Astrocyte (in vitro differentiated cells and primary cell): ENCODE data around the gene DUSP1.

Source experiments
- EZH2 ChIP-seq: IDR thresholded peaks from 2 replicates; pipeline ENCODE4 v1.6.1; 2012; ENCODE audit warnings: mild to moderate bottlenecking, low read length, inconsistent platforms; ENCODE audit not compliant: insufficient read depth
- TF ChIP-seq, protein P1 (sequence below): IDR thresholded peaks from 2 replicates; pipeline ENCODE4 v1.5.1; 2011; ENCODE audit warnings: low read depth, mild to moderate bottlenecking, inconsistent platforms, low read length, moderate library complexity; ENCODE audit not compliant: insufficient read depth

GRCh38 chr5:172718527-172719114, 52.4 kb downstream of the DUSP1 start:
- TF ChIP-seq, protein P1, sequence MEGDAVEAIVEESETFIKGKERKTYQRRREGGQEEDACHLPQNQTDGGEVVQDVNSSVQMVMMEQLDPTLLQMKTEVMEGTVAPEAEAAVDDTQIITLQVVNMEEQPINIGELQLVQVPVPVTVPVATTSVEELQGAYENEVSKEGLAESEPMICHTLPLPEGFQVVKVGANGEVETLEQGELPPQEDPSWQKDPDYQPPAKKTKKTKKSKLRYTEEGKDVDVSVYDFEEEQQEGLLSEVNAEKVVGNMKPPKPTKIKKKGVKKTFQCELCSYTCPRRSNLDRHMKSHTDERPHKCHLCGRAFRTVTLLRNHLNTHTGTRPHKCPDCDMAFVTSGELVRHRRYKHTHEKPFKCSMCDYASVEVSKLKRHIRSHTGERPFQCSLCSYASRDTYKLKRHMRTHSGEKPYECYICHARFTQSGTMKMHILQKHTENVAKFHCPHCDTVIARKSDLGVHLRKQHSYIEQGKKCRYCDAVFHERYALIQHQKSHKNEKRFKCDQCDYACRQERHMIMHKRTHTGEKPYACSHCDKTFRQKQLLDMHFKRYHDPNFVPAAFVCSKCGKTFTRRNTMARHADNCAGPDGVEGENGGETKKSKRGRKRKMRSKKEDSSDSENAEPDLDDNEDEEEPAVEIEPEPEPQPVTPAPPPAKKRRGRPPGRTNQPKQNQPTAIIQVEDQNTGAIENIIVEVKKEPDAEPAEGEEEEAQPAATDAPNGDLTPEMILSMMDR: no peak
- no peak for TF ChIP-seq EZH2
